ENCODE results near the gene ABCA4.

The ABCA4 gene

GRCh38 chr1:93979718-93980319, 141.1 kb downstream of the ABCA4 start:
- peak; percentile 69 for DNase-seq (ENCODE audit: low read depth, low spot score)

DNA sequence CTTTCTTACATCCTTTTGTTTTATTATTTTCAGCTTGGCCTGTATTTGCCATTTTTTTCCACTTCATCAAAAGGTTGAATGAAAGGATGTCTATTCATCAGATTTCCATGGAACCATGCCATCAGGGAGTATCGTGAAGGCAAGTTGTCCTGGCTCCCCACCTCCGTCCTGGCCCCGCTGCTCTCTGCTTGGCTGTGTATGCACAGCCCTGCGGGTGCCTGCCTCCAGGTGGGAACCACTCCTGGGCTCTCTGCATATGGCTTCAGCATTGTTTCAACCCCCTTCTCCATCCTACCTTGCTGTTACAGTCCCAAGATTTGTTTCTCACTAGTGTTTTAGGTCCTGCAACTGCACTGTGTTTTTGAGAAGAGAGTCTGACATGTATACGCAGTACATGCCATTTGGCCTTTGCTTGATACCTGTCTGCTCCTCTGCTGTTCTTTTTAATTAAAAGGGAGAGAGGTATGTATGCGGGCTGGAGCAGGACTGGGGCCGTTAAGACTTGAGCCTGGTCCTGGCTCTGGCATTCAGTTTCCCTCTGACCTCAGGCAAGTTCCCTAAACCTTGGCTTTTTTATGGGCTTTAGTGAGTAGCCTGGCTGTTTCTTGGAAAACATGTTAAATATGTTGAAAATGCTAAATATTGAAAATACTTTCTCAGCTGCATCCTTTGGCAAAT, 141.8 kb downstream of the ABCA4 start:
- no peak for DNase-seq (ENCODE audit: low read depth, low spot score)

DNA sequence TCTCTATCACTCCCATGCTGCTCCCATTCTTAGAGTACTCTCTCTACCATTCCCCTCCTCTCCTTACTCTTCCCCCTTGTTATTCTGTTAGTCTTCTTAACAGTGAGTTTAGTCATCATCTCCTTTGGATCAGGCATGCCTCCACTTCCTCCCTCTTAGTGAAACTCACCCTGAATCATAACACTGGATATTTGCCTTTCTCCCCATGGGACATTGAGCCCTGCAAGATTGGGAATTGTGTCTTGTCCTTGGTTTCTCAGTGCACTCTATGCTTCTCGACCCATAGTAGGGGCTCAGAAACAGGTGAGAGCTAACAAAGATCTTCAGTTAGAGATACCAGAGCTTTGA, 143.4 kb downstream of the ABCA4 start:
- no peak for DNase-seq (ENCODE audit: low read depth, low spot score)

- no peak for DNase-seq (ENCODE audit: low read depth, low spot score)
Observed at GRCh38 chr1:93976711-93977597, 144.0 kb downstream of the ABCA4 start.

GRCh38 chr1:93976291-93976690, 144.7 kb downstream of the ABCA4 start:
- no peak for DNase-seq (ENCODE audit: low read depth, low spot score)

DNA sequence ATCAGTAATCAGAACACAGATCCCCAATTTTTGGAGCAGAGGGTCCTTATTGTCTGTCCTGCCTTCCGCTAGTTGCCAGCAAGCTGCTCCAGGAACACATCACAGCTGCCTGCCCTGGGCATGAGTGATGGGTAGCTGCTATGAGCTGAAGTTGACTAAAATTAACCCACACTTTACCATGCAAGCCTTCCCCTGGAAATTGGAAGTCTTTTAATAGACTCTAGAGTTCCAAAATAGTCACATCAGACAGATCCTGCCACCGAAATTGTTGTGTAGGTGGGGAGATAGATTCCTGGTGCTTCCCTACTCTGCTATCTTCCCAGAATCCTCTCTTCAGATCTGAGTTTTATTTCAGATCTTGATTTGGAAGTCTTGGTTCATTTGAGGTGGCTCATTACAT, 148.6 kb downstream of the ABCA4 start:
- no peak for DNase-seq (ENCODE audit: low read depth, low spot score)

- DNase-seq (ENCODE audit: low read depth, low spot score): no peak
Observed at GRCh38 chr1:93969887-93970286, 151.1 kb downstream of the ABCA4 start.

DNA sequence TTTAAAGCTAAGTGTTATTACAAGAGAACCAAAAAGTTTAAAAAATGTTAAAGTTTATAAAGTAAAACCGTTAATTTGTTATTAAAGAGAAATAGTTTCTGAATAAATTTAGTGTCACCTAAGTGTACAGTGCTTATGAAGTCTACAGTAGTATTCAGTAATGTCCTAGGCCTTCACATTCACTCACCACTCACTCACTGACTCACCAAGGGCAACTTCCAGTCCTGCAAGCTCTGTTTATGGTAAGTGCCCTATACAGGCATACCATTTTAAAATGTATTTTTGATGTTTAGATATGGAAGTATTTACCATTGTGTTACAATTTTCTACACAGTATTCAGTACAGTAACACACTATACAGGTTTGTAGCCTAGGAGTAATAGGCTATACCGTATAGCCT, 151.6 kb downstream of the ABCA4 start:
- no peak for DNase-seq (ENCODE audit: low read depth, low spot score)

GRCh38 chr1:93967306-93967705, 153.6 kb downstream of the ABCA4 start:
- DNase-seq (ENCODE audit: low read depth, low spot score): no peak

DNA sequence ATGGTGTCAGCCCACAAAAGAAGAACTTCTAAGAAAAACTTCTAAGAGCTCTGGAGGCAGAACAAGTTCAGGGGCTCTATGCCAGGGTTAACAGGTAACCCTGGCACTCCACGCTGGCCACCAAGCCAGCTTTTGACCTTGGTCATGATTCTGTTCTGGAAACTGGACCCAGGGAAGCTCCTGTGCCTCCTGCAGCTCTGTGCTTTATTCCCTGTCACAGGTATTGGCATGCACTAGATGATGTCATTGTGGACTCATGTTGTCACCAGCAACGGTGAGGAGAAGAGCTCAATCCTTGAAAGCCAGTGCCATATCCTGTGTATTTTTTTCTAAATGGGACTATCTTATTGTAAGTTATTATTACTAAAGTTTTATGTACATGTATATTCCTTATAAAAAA, 155.1 kb downstream of the ABCA4 start:
- no peak for DNase-seq (ENCODE audit: low read depth, low spot score)

- no peak for DNase-seq (ENCODE audit: low read depth, low spot score)
Observed at GRCh38 chr1:93965256-93965655, 155.7 kb downstream of the ABCA4 start.

DNA sequence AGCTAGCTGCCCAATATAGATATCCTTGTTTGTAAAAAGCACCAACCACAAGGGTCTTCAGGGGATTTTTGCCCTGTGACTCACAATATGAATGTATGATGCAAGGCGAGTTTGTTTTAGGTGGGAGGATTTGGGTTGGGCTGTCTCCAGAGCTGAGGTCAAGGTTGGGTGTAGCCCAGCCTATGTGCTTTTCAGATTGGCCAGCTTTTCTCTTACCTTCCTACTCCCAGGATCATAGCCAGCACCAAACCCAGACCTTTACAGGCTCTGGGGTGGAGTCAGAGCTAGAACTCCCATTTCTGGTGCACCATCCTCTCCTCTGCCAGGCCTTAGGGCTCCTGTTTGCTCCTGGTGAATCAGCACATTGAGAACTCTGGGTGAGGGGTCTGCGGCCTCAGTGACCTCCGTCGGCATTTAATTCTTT, 156.2 kb downstream of the ABCA4 start:
- DNase-seq (ENCODE audit: low read depth, low spot score): no peak

DNA sequence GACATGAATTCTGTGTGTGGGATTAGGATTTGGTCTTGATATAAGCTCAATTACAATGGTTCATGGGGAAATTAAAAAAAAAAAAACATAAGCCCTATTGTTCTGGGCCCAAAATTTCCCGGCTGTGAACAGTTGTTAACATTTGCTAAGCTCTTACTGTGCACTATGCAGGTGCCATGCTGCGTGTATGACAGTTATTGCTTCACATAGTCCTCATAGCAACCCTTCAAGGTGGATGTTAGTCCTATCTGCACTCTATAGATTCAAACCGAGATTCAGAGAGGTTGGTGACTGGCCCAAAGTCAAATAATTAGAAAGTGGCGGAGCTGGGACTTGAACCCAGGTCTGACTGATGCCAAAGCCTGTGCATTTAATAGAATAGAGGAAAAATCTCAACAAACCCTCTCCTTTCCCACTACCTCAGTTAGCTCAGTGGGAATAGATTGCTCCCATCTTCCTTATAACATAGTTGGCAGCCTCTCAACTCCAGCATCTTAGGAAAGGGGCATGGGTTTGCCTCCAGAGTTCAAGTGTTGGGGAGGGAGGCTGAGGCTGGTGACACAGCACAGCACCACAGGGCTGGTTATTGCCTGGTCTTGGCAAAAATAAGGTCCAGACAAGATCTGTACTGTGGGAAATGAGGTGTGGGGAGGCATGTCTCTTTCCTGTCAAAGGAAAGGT, 156.7 kb downstream of the ABCA4 start:
- DNase-seq (ENCODE audit: low read depth, low spot score): no peak

GRCh38 chr1:93963585-93963984, 157.4 kb downstream of the ABCA4 start:
- DNase-seq (ENCODE audit: low read depth, low spot score): no peak

GRCh38 chr1:93961906-93962305, 159.0 kb downstream of the ABCA4 start:
- no peak for DNase-seq (ENCODE audit: low read depth, low spot score)

GRCh38 chr1:93961443-93961842, 159.5 kb downstream of the ABCA4 start:
- DNase-seq (ENCODE audit: low read depth, low spot score): no peak

DNA sequence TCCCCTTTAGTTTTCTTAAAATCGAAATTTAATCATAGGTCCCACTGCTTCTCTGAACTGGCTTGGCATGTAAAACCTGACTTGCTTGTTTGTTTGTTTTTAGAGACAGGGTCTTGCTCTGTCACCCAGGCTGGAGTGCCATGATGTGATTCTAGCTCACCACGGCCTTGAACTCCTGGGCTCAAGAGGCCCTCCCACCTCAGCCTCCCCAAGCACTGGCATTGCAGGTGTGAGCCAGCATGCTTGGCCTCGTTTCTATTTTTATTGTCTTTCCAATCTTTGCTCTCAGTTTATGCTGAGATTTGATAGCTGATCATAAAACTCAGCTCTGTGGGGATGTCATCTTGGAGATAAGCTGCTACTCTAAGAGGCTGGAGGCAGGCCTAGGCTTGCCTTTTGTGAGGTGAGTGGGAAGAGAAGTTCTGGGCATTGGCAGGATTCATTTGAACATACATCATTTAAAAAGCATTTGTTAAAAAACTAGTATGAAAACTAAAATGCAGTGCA, 160.3 kb downstream of the ABCA4 start:
- no peak for DNase-seq (ENCODE audit: low read depth, low spot score)

DNA sequence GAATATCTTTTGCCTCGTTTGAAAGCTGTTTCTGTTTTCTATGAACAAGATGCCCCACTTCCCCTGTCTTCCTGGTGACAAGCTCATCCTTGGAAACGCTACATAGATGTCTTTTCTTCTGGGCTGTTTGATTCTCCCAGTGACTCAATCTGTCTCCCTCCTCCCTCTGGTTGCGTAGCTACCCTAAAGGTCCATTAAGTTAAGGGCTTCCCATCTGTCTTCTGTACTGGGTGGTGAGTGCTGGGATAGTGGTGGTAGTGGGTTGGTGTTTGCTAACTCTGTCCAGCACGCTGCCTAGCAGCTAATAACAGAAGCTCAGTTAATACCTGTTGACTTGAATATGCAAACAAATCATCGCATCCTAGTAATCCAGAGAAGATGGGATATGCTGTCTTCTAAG, 161.5 kb downstream of the ABCA4 start:
- no peak for DNase-seq (ENCODE audit: low read depth, low spot score)

DNA sequence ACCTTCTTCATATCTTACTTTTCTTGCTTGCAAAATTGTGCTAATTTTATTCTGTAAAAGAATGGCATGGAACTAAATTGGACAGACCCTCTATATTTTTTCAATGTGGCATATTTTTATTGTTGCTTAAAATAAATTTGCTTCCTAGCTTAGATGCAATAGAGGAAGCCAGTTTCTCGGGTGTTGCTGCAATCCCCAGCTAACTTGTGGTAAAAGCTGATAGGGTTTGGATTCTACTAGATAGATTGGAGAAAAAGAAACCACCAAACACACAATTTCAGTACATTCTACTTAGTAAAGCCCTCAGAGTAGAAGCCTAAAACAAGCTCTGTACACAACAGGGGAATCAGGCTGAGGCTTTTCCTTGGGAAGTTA, 162.2 kb downstream of the ABCA4 start:
- DNase-seq (ENCODE audit: low read depth, low spot score): no peak

GRCh38 chr1:93958032-93958725, 162.8 kb downstream of the ABCA4 start:
- no peak for DNase-seq (ENCODE audit: low read depth, low spot score)

- no peak for DNase-seq (ENCODE audit: low read depth, low spot score)
Observed at GRCh38 chr1:93955765-93956164, 165.2 kb downstream of the ABCA4 start.
